Measurements from ENCODE around the gene C17orf67. TPM values are rescaled to one million over a fixed set of nuclear protein-coding genes. Genes with fewer than 3 reads are reported as not detected.

Gene C17orf67
- total and polyA plus RNA-seq, 4 experiments from 2014 or later, result 0.81 to 11.2 (median 6.2) TPM

GRCh38 chr17:56835264-56835585, 1.5 kb upstream of the C17orf67 start:
- Histone ChIP-seq H3K27me3 (ENCODE audit: insufficient read depth, low read length) (no peaks in the 10 kb centered on the region), H3K36me3 (ENCODE audit: insufficient read depth, low read length) (no peaks in the 10 kb centered on the region), H3K4me1 (ENCODE audit: insufficient read depth, low read length) (peaks cover 73% of the 10 kb centered on the region), H3K27ac (ENCODE audit: low read depth, low read length) (peak overlapping the region; percentile 79), H3K9me3 (ENCODE audit: control insufficient read depth in 1 of 2, low read length in 2 of 2) (no peaks in the 10 kb centered on the region), H3K4me3 (ENCODE audit: low read length in 2 of 2) (peak overlapping the region; percentile 49 to 88)
- intact Hi-C loops (cut with micrococcal nuclease), result loop anchor here (2.0 kb wide), 1 partner anchor 1866 kb away; the partner anchor contains the start of genes COX11 and STXBP4
- H3K9me3 Mint-ChIP-seq, result no peaks in the 10 kb centered on the region
- H3K36me3 Mint-ChIP-seq, result peaks cover 7 to 19% of the 10 kb centered on the region in 2 donors
- no peaks in the 10 kb centered on the region for H3K27me3 Mint-ChIP-seq
- no peak for DNase-seq
- ChIA-PET CTCF (ENCODE audit: partially characterized antibody) (interaction anchor here (0.8 to 4.0 kb wide), 5 partner anchors 9 to 104 kb away, joined by 3 to 38 read pairs (median 4); no protein-coding TSS in a partner anchor), POLR2A (ENCODE audit: partially characterized antibody) (interaction anchor here (0.7 to 2.8 kb wide), 12 partner anchors 8 to 250 kb away, joined by 3 to 31 read pairs (median 4); partner anchors contain the start of gene AKAP1)
- H3K4me3 Mint-ChIP-seq, result peak overlapping the region; percentile 95 to 98 (median 96)
- H3K4me1 Mint-ChIP-seq, result peaks cover 44 to 72% (median 58%) of the 10 kb centered on the region in 4 donors
- H3K27ac Mint-ChIP-seq, result peak overlapping the region; percentile 92 to 96 (median 94)

GRCh38 chr17:56834380-56835263, 902 bp upstream of the C17orf67 start:
- H3K4me1 ChIP-seq (ENCODE audit: insufficient read depth, low read length), result peaks cover 73% of the 10 kb centered on the region
- Mint-ChIP-seq H3K27me3 (no peaks in the 10 kb centered on the region), H3K27ac (peak overlapping the region; percentile 92 to 96 (median 94)), H3K36me3 (peaks cover 5 to 19% of the 10 kb centered on the region in 2 donors), H3K4me3 (peak overlapping the region; percentile 95 to 98 (median 96)), H3K9me3 (no peaks in the 10 kb centered on the region), H3K4me1 (peaks cover 42 to 74% (median 60%) of the 10 kb centered on the region in 4 donors)
- no peaks in the 10 kb centered on the region for H3K9me3 ChIP-seq (ENCODE audit: control insufficient read depth in 1 of 2, low read length in 2 of 2)
- H3K27me3 ChIP-seq (ENCODE audit: insufficient read depth, low read length), result no peaks in the 10 kb centered on the region
- H3K27ac ChIP-seq (ENCODE audit: low read depth, low read length), result peak overlapping the region; percentile 79
- H3K36me3 ChIP-seq (ENCODE audit: insufficient read depth, low read length), result no peaks in the 10 kb centered on the region
- DNase-seq, result peak; percentile 70 to 79 (median 71)
- ChIA-PET CTCF (ENCODE audit: partially characterized antibody) (interaction anchor here (0.8 to 4.0 kb wide), 6 partner anchors 8 to 105 kb away, joined by 3 to 38 read pairs (median 4); no protein-coding TSS in a partner anchor), POLR2A (ENCODE audit: partially characterized antibody) (interaction anchor here (0.6 to 3.1 kb wide), 20 partner anchors 8 to 251 kb away, joined by 3 to 31 read pairs (median 4); partner anchors contain the start of genes AKAP1 and SCPEP1)
- H3K4me3 ChIP-seq (ENCODE audit: low read length in 2 of 2), result peak overlapping the region; percentile 49 to 88
- intact Hi-C loops (cut with micrococcal nuclease), result loop anchor here (2.0 to 5.0 kb wide), 6 partner anchors 128 to 1866 kb away; partner anchors contain the start of genes COIL, COX11, MSI2 and SRSF1

- H3K27ac Mint-ChIP-seq, result peak overlapping the region; percentile 81 to 97 (median 93)
- Histone ChIP-seq H3K4me1 (ENCODE audit: insufficient read depth, low read length) (peaks cover 60% of the 10 kb centered on the region), H3K9me3 (ENCODE audit: control insufficient read depth in 1 of 2, low read length in 2 of 2) (no peaks in the 10 kb centered on the region), H3K27me3 (ENCODE audit: insufficient read depth, low read length) (no peaks in the 10 kb centered on the region), H3K36me3 (ENCODE audit: insufficient read depth, low read length) (no peaks in the 10 kb centered on the region), H3K4me3 (ENCODE audit: low read length in 2 of 2) (peak overlapping the region; percentile 38 to 88), H3K27ac (ENCODE audit: low read depth, low read length) (peak overlapping the region; percentile 79)
- peaks cover 38 to 73% (median 53%) of the 10 kb centered on the region in 4 donors for H3K4me1 Mint-ChIP-seq
- H3K27me3 Mint-ChIP-seq, result no peaks in the 10 kb centered on the region
- POLR2A ChIA-PET (ENCODE audit: partially characterized antibody), result interaction anchor here (0.6 to 3.1 kb wide), 16 partner anchors 8 to 1174 kb away, joined by 3 to 31 read pairs (median 4); partner anchors contain the start of genes AKAP1, SCPEP1 and SRSF1
- peaks cover 8 to 25% of the 10 kb centered on the region in 2 donors for H3K36me3 Mint-ChIP-seq
- peak overlapping the region; percentile 88 to 97 (median 92) for H3K4me3 Mint-ChIP-seq
- intact Hi-C loops (cut with micrococcal nuclease), result loop anchor here (1.0 to 5.0 kb wide), 8 partner anchors 14 to 1684 kb away; partner anchors contain the start of genes AKAP1, COIL, MSI2 and SRSF1
- no peaks in the 10 kb centered on the region for H3K9me3 Mint-ChIP-seq
- CTCF ChIA-PET (ENCODE audit: partially characterized antibody), result interaction anchor here (1.9 to 4.0 kb wide), 2 partner anchors 8 to 14 kb away, joined by 4 to 38 read pairs; no protein-coding TSS in a partner anchor
- peak; percentile 62 to 78 (median 65) for DNase-seq
Observed at GRCh38 chr17:56833057-56833808, 487 bp downstream of the C17orf67 start.

GRCh38 chr17:56832446-56832845, 1.3 kb downstream of the C17orf67 start:
- intact Hi-C loops (cut with micrococcal nuclease), result loop anchor here (5.0 kb wide), 5 partner anchors 130 to 1685 kb away; partner anchors contain the start of genes COIL, MSI2 and SRSF1
- Mint-ChIP-seq H3K4me1 (peaks cover 32 to 65% (median 47%) of the 10 kb centered on the region in 4 donors), H3K27ac (peak overlapping the region; percentile 76 to 97 (median 93)), H3K27me3 (no peaks in the 10 kb centered on the region), H3K4me3 (peak overlapping the region; percentile 73 to 97 (median 90)), H3K9me3 (no peaks in the 10 kb centered on the region), H3K36me3 (peaks cover 8 to 23% of the 10 kb centered on the region in 2 donors)
- Histone ChIP-seq H3K4me1 (ENCODE audit: insufficient read depth, low read length) (peaks cover 53% of the 10 kb centered on the region), H3K9me3 (ENCODE audit: control insufficient read depth in 1 of 2, low read length in 2 of 2) (no peaks in the 10 kb centered on the region), H3K4me3 (ENCODE audit: low read length in 2 of 2) (peak overlapping the region; percentile 38 to 88), H3K27ac (ENCODE audit: low read depth, low read length) (peak overlapping the region; percentile 79), H3K36me3 (ENCODE audit: insufficient read depth, low read length) (no peaks in the 10 kb centered on the region), H3K27me3 (ENCODE audit: insufficient read depth, low read length) (no peaks in the 10 kb centered on the region)
- no peak for DNase-seq
- CTCF ChIA-PET (ENCODE audit: partially characterized antibody), result interaction anchor here (0.8 to 4.0 kb wide), 5 partner anchors 7 to 52 kb away, joined by 3 to 38 read pairs (median 4); no protein-coding TSS in a partner anchor
- POLR2A ChIA-PET (ENCODE audit: partially characterized antibody), result interaction anchor here (0.7 to 3.1 kb wide), 6 partner anchors 11 to 253 kb away, joined by 3 to 31 read pairs (median 6); partner anchors contain the start of genes AKAP1 and SCPEP1

GRCh38 chr17:56831369-56832095, 2.2 kb downstream of the C17orf67 start:
- intact Hi-C loops (cut with micrococcal nuclease), result loop anchor here (5.0 kb wide), 5 partner anchors 131 to 1686 kb away; partner anchors contain the start of genes COIL, MSI2 and SRSF1
- H3K9me3 ChIP-seq (ENCODE audit: control insufficient read depth in 1 of 2, low read length in 2 of 2), result no peaks in the 10 kb centered on the region
- no peak for DNase-seq

More at GRCh38 chr17:56831369-56832095, 2.2 kb downstream of the C17orf67 start:
- H3K9me3 Mint-ChIP-seq, result no peaks in the 10 kb centered on the region
- peaks cover 26 to 56% (median 39%) of the 10 kb centered on the region in 4 donors for H3K4me1 Mint-ChIP-seq
- H3K36me3 ChIP-seq (ENCODE audit: insufficient read depth, low read length), result no peaks in the 10 kb centered on the region
- no peaks in the 10 kb centered on the region for H3K27me3 Mint-ChIP-seq
- peaks cover 8 to 17% of the 10 kb centered on the region in 2 donors for H3K36me3 Mint-ChIP-seq
- H3K4me3 ChIP-seq (ENCODE audit: low read length in 2 of 2), result no peak overlapping the region
- peak overlapping the region; percentile 79 for H3K27ac ChIP-seq (ENCODE audit: low read depth, low read length)
- ChIA-PET POLR2A (ENCODE audit: partially characterized antibody) (interaction anchor here (0.5 kb wide), 1 partner anchor 1688 kb away, joined by 3 read pairs; no protein-coding TSS in a partner anchor), CTCF (ENCODE audit: partially characterized antibody) (interaction anchor here (0.8 to 1.4 kb wide), 3 partner anchors 8 to 51 kb away, joined by 3 to 4 read pairs (median 4); no protein-coding TSS in a partner anchor)
- H3K27me3 ChIP-seq (ENCODE audit: insufficient read depth, low read length), result no peaks in the 10 kb centered on the region
- H3K4me3 Mint-ChIP-seq, result peak overlapping the region in 6 of 8 donors; percentile 13 to 91 (median 56)
- peak overlapping the region in 3 of 7 donors; percentile 46 to 96 (median 81) for H3K27ac Mint-ChIP-seq
- peaks cover 43% of the 10 kb centered on the region for H3K4me1 ChIP-seq (ENCODE audit: insufficient read depth, low read length)

All from CD4-positive, alpha-beta memory T cell (primary cell).